ENCODE data around the gene DGKD. TPM values are rescaled to one million over a fixed set of nuclear protein-coding genes. Genes with fewer than 3 reads are reported as not detected.

Gene DGKD
- total and polyA plus RNA-seq, 2 donors (not counting 1 experiment from before 2014, with no cell fraction given): 6.0 to 9.9 TPM

- TF ChIP-seq EZH2 (IDR thresholded peaks at IDR 0.05; ENCODE audit: low read length, missing control alignments) (no peak), CTCF (conservative IDR thresholded peaks at IDR 0.05 in 1 of 2, IDR thresholded peaks at IDR 0.05 in 1 of 2; ENCODE audit: low read depth in 1 of 2, low read length in 2 of 2) (no peak)
- no peaks in the 10 kb centered on the region for H3K79me2 ChIP-seq (ENCODE audit: control insufficient read depth, insufficient read depth, low read length)
- H3K27me3 ChIP-seq (ENCODE audit: control insufficient read depth, insufficient read depth, low read length): no peaks in the 10 kb centered on the region
- DNase-seq (ENCODE audit: low read depth in 2 of 2): no peak
- H3K4me3 ChIP-seq (replicated peaks in 1 of 4; ENCODE audit: control extremely low read depth in 1 of 4, insufficient read depth in 1 of 4, low read depth in 3 of 4, low read length in 4 of 4): no peak overlapping the region
- H3K9ac ChIP-seq (ENCODE audit: insufficient read depth, low read length): no peak overlapping the region
- H3K9me3 ChIP-seq (ENCODE audit: control insufficient read depth, insufficient read depth, low read depth, low read length): no peaks in the 10 kb centered on the region
- no peak overlapping the region for H2AFZ ChIP-seq (ENCODE audit: low read length)
- H3K27ac ChIP-seq (ENCODE audit: insufficient read depth, low read length): no peak overlapping the region
- no peak overlapping the region for H3K4me2 ChIP-seq (ENCODE audit: extremely low read depth, insufficient read depth, low read length)
- no peaks in the 10 kb centered on the region for H4K20me1 ChIP-seq (ENCODE audit: control insufficient read depth, extremely low read depth, insufficient read depth, low read length)
- no peaks in the 10 kb centered on the region for H3K4me1 ChIP-seq (ENCODE audit: control insufficient read depth, extremely low read depth, insufficient read depth, low read length)
- no peaks in the 10 kb centered on the region for H3K36me3 ChIP-seq (ENCODE audit: control insufficient read depth, insufficient read depth, low read length)
These were observed 52.6 kb downstream of the DGKD start for GRCh38 chr2:233406865-233407264.

GRCh38 chr2:233407771-233408181 is 53.5 kb downstream of the DGKD start:
- TF ChIP-seq EZH2 (IDR thresholded peaks at IDR 0.05; ENCODE audit: low read length, missing control alignments): no peak
- Histone ChIP-seq H3K4me2 (ENCODE audit: extremely low read depth, insufficient read depth, low read length) (no peak overlapping the region), H3K36me3 (ENCODE audit: control insufficient read depth, insufficient read depth, low read length) (no peaks in the 10 kb centered on the region), H3K9ac (ENCODE audit: insufficient read depth, low read length) (no peak overlapping the region), H3K27ac (ENCODE audit: insufficient read depth, low read length) (no peak overlapping the region), H3K27me3 (ENCODE audit: control insufficient read depth, insufficient read depth, low read length) (no peaks in the 10 kb centered on the region), H3K4me3 (replicated peaks in 1 of 4; ENCODE audit: control extremely low read depth in 1 of 4, insufficient read depth in 1 of 4, low read depth in 3 of 4, low read length in 4 of 4) (no peak overlapping the region), H2AFZ (ENCODE audit: low read length) (no peak overlapping the region), H3K79me2 (ENCODE audit: control insufficient read depth, insufficient read depth, low read length) (no peaks in the 10 kb centered on the region), H4K20me1 (ENCODE audit: control insufficient read depth, extremely low read depth, insufficient read depth, low read length) (no peaks in the 10 kb centered on the region), H3K4me1 (ENCODE audit: control insufficient read depth, extremely low read depth, insufficient read depth, low read length) (no peaks in the 10 kb centered on the region), H3K9me3 (ENCODE audit: control insufficient read depth, insufficient read depth, low read depth, low read length) (no peaks in the 10 kb centered on the region)
- peak; percentile 49 to 92 for DNase-seq (ENCODE audit: low read depth in 2 of 2)

- Histone ChIP-seq H4K20me1 (ENCODE audit: control insufficient read depth, extremely low read depth, insufficient read depth, low read length) (no peaks in the 10 kb centered on the region), H3K9ac (ENCODE audit: insufficient read depth, low read length) (no peak overlapping the region), H3K79me2 (ENCODE audit: control insufficient read depth, insufficient read depth, low read length) (no peaks in the 10 kb centered on the region), H3K4me1 (ENCODE audit: control insufficient read depth, extremely low read depth, insufficient read depth, low read length) (peaks cover 3% of the 10 kb centered on the region), H2AFZ (ENCODE audit: low read length) (no peak overlapping the region), H3K36me3 (ENCODE audit: control insufficient read depth, insufficient read depth, low read length) (no peaks in the 10 kb centered on the region), H3K4me3 (replicated peaks in 1 of 4; ENCODE audit: control extremely low read depth in 1 of 4, insufficient read depth in 1 of 4, low read depth in 3 of 4, low read length in 4 of 4) (no peak overlapping the region), H3K4me2 (ENCODE audit: extremely low read depth, insufficient read depth, low read length) (no peak overlapping the region), H3K27me3 (ENCODE audit: control insufficient read depth, insufficient read depth, low read length) (no peaks in the 10 kb centered on the region), H3K27ac (ENCODE audit: insufficient read depth, low read length) (no peak overlapping the region), H3K9me3 (ENCODE audit: control insufficient read depth, insufficient read depth, low read depth, low read length) (no peaks in the 10 kb centered on the region)
- TF ChIP-seq EZH2 (IDR thresholded peaks at IDR 0.05; ENCODE audit: low read length, missing control alignments) (no peak), CTCF (conservative IDR thresholded peaks at IDR 0.05 in 1 of 2, IDR thresholded peaks at IDR 0.05 in 1 of 2; ENCODE audit: low read depth in 1 of 2, low read length in 2 of 2) (no peak)
- DNase-seq (ENCODE audit: low read depth in 2 of 2): no peak
These were observed 54.3 kb downstream of the DGKD start for GRCh38 chr2:233408366-233409285.

Measured in fibroblast of lung (primary cell).